Erythroblast (primary cell): Measurements from ENCODE around the gene SMC1B.
A peak's percentile ranks its signal among the peaks of the same experiment; 100 is the strongest.
"Not testable (repeated sequence)": the region's sequence is repeated elsewhere in the genome, so short reads cannot be mapped to it uniquely, and the experiment has no call there.

Source experiments
- DNase-seq, 2 experiments: peaks; one replicate each; lab custom pipeline; 2025; lab: John Stamatoyannopoulos, UW
- GATA1 ChIP-seq: IDR thresholded peaks from 2 replicates; pipeline ENCODE4 v1.6.1; 2011; ENCODE audit warnings: low read depth, mild to moderate bottlenecking, control low read depth, low read length, moderate library complexity
- POLR2A ChIP-seq: IDR thresholded peaks from 2 replicates; pipeline ENCODE4 v1.6.1; 2011; ENCODE audit warnings: mild to moderate bottlenecking, low read length

SMC1B gene

GRCh38 chr22:45358127-45358526, 55.3 kb downstream of the SMC1B start:
- DNase-seq, result no peak
- TF ChIP-seq GATA1, result no peak
- no peak for TF ChIP-seq POLR2A

DNA sequence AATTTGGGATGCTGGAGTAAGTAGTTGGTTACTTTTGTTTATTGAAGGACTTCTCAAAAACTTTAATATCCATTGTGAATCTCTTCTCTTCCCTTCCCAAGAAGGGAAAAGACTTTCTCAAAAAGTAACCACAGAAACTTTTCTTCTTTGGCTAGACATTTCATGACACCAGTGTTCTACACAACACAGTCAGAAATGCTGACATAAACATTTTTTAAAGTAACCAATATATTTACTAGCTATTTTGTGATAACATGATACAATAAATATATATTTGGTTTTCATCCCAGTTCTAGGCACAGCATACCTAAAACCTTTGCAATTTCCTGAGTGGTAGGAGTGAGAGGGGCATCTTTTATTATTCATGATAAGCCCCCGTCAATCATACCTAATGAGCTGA, 55.9 kb downstream of the SMC1B start:
- DNase-seq, result no peak
- no peak for TF ChIP-seq POLR2A
- TF ChIP-seq GATA1, result no peak

DNA sequence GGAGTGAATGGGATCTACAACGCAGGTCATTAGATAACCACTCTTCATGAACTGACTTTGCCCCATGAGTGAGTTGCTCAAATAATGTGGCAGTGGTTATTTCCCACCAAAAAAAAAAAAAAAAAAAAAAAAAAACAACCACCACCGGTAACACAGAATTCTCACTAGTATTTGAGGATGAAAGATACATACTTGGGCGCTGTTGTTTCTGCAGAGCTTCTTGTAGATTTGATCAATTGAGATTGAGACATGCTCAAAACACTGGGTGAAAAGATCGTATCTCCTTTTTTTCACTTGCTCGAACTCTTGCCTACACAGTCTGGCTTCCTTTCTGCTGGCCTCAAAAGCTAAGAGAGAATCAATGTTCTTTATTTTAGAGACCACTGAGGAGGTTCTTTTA, 59.6 kb downstream of the SMC1B start:
- TF ChIP-seq GATA1 (no peak), POLR2A (no peak)
- no peak for DNase-seq

DNA sequence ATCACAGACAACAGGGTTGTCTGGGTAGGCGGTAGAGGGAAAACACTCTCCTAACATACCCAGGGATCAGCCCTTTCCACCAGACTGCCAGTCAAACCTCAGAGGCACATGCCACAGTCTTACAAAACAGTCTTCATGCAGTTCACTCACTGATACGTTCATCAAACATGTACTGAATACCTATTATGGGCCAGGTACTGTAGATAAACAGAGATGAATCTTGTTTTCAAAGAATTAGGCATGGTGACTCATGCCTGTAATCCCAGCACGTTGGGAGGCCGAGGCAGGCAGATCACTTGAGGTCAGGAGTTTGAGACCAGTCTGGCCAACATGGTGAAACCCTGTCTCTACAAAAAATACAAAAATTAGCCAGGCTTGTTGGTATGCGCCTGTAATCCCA, 60.6 kb downstream of the SMC1B start:
- not testable (repeated sequence) for DNase-seq

DNA sequence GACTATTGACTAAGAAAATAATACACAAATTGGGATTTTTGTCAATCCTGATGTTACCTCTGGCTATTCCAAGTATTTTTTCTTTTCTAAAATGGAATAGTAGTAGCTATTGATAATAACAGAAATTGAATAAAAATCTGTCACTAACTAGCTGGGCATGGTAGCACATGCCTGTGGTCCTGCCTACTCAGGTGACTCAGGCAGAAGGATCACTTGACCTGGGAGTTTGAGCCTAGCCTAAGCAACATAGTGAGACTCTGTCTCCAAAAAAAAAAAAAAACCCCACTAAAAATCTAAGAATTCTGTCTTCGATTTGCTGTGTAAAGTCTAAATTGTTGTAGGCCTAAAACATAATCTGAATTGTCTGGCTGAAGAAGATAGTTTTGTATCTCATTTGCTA, 61.4 kb downstream of the SMC1B start:
- TF ChIP-seq GATA1, result no peak
- no peak for DNase-seq

GRCh38 chr22:45349916-45350315, 63.5 kb downstream of the SMC1B start:
- DNase-seq, result no peak
- TF ChIP-seq POLR2A (no peak), GATA1 (no peak)

GRCh38 chr22:45344334-45344733, 69.1 kb downstream of the SMC1B start:
- peak; percentile 26 to 30 for DNase-seq
- no peak for TF ChIP-seq GATA1
- TF ChIP-seq POLR2A, result no peak

DNA sequence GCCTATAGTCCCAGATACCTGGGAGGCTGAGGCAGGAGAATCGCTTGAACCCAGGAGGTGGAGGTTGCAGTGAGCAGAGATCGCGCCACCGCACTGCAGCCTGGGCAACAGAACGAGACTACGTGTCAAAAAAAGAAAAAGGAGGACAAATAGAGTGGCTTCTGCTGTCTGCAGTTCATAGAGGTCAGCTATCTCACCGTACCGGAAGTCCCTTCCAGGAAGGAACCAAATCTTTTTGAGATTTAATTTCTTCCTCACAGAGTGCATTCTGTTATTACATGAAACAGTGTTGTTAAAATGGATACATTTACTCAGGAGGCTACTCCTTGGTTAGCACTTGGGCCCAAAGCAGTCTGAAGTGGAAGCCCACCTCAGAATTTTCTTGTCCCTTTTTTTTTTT, 70.3 kb downstream of the SMC1B start:
- no peak for TF ChIP-seq POLR2A
- DNase-seq, result no peak

DNA sequence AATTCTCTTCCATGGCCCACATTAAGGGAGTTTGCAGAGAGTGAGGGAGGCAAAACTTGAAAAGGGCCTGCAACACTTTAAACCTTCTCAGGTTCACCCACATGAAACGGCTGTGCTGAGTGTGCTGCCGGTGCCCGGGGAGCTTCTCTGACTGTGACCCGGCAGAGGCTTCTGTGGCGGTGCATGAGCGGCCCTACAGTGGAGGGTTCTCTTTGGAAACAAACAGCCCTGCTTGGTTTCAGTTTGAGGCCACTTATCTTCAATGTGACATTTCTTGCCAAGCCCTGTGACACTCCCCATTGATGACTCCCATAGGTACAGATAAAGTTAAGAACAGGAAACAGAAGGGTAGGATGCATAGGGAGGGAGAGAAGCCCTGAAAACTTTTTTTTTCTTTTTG, 71.9 kb downstream of the SMC1B start:
- TF ChIP-seq GATA1, result no peak
- TF ChIP-seq POLR2A, result peak; percentile 38
- peak; percentile 86 to 88 for DNase-seq

- TF ChIP-seq GATA1 (no peak), POLR2A (no peak)
- DNase-seq, result no peak
Observed at GRCh38 chr22:45340323-45340722, 73.1 kb downstream of the SMC1B start.

- TF ChIP-seq POLR2A (no peak), GATA1 (no peak)
- no peak for DNase-seq
Observed at GRCh38 chr22:45338795-45339194, 74.6 kb downstream of the SMC1B start.

DNA sequence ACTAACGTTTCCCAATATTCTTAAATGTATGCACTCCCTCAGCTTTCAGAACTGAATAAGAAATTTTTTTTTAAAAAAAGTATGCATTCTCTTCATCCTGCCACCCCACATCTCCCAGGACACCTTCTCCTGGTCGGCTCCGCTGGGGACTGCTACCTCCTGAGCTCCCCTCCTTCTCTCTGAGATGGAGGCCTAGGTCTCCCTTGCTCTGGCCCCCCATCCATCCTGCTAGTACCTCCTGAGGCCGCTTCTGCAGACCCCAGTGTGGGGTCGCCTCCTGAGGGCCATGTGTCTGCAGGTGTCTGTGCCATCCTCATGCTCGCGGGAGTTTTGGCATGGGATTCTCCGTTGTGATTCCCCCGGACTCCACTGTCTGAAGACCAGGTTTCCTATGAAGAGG, 75.9 kb downstream of the SMC1B start:
- no peak for DNase-seq
- no peak for TF ChIP-seq GATA1
- no peak for TF ChIP-seq POLR2A

DNA sequence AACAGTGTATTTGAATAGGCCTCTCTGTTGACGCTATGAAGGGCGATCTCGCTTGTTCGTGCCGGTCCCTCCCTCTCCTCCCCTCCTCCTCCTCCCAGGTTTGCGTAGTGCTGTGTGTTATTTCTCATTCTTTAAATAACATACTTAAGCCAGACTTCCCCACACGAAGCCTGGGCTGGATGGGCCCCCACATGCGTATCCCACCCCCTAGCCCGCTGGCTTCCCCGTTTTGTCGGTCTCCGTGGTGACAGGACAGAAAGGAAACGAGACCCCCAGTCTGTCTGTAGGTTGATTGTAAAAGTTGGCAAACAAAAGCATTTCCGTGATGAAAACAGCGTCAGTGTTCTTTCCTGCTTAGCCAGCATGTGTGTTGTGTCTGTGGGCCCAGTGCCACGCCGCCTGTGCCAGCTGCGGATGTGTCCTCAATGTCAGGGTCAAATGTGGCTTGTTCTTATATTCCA, 76.4 kb downstream of the SMC1B start:
- TF ChIP-seq GATA1 (no peak), POLR2A (no peak)
- no peak for DNase-seq

GRCh38 chr22:45335854-45336522, 77.4 kb downstream of the SMC1B start:
- no peak for TF ChIP-seq GATA1
- no peak for TF ChIP-seq POLR2A
- no peak for DNase-seq

DNA sequence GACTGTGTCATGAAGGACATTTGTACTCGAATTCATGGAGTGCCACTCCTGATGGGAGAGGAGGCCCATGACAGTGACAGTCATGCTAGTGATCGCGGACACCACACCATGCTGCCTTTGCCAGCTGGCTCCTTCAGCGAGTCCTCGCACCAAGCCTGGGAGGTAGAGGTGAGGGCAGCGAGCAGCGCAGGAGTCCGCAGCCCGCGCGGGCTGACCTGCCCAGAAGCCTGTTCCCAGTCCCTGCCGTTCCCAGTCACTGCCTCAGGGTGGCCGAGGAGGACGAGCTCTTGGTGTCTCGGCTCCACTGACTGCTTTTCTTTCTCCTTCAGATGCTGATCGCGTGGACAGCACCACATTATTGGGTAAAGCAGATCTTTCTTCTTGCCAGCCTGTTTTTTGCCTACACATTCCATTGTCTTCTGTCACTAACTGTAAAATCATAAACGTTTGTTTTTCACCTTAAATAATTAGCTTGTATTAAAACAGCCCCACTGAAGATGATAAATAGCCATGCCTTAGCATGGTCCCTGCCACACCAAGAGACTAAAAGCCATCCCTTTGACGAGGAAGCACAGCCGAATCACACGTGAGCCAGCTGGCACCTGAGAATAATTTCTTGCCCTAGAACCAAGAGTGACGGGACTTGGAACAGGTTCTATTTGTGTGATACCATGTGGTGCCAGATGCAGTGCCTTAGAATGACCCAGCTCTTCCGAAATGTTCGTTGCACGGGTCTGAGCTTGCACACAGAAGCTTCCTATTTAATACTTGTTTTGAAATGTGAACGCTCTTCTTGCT, 78.2 kb downstream of the SMC1B start:
- no peak for TF ChIP-seq GATA1
- no peak for TF ChIP-seq POLR2A
- no peak for DNase-seq

DNA sequence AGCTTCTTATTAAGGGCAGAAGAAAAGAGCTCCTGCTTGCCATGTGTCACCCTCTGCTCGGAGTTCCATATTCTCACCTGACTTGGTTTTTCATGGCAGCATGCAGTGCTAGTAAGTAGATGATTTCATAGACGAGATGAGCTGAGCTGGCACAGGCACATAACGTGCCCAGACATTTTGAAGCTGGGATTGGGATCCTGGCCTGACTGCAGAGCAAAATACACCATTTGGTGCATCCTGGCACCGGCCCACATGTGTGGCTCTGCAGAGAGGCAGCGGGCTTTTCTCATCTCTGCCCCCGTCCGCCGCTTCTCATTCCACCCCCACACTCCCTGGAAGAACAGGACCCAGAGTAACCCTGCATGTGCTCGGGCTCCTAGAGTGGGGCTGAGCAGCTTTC, 78.9 kb downstream of the SMC1B start:
- no peak for TF ChIP-seq POLR2A
- TF ChIP-seq GATA1, result no peak
- DNase-seq, result no peak

DNA sequence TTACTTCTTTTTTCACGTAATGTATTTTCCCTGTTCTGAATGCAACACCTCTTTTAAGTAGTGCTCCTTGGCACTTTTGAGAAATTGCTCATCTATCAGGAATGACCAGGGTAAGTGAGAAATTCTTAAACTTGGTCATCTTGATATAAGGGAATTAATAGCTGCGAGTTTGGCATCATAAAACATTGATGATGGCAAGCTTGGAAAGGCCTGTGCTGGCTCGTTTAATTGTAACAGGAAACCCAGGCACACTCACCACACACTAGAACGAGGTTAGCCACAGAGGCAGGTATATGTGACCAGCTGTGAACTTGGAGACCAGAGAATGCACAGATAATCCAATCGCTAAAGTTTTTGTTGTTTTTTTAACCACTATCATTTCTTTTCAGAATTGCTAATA, 79.3 kb downstream of the SMC1B start:
- DNase-seq, result no peak
- TF ChIP-seq GATA1 (no peak), POLR2A (no peak)
